ENCODE data around the gene C1orf35.

The C1orf35 gene

DNA sequence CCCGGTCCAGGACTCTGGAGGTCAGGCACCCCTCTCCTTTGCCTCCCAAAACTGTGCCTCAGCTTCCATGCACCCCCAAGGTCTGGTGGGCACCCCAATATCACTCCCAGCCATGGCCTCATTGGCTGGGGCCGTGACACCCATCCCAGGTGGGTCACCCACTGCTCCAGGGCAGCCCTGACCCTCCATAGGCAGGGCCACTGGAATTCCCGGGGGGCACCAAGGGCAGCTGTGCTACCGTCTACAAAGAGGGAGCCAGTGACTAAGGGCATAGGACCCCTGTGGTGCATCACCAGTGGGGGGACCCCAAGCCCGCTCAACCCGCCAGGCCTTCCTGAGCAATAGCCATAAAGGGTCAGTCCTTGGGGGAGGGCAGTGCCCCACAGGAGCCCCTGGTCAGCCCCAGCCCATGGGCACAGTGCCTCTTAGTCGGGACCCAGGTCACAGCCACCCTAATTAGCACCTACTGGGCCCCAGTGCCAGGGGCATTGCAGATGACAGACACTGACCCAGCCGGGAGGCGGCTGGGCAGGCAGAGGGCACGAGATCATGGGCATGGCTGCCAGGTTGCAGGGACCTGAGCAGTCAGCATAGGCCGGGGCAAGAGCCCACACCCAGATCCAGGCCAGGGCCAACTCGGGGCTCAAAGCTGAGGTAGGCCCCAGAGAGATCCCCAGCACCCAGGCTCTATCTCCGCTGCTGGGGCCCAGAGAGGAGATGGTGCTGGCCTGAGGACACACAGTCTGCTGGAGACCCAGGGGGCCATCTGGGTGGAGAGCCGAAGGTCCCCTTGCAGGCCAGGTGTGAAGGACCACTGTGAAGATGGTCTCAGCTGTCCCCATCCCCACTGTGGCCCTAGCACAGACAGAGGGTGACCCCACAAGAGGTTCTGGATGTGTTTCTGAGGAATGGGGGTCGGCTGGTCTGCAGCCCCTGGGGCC is 39.6 kb downstream of the C1orf35 start:
- no peak for DNase-seq (ENCODE audit: low spot score)

DNA sequence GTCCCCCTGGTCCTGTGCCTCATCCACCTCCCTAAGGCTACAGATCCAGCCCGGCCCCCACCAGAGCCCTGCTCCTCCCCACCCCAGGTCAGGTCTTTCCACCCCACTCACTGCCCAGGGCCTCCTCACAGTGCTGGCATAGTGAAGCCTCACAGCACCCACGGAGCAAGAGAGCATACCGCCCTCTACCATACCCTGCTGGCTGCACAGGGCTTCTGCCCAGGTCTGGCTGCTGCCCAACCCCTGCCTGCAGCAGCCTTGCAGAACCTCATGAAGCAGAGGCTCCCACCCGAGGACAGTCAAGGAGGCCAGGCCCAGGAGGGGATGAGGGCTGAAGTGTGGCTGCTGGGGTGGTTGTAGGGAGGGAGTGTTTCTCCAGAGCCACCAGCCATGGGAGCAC is 40.3 kb downstream of the C1orf35 start:
- DNase-seq (ENCODE audit: low spot score) = no peak

DNA sequence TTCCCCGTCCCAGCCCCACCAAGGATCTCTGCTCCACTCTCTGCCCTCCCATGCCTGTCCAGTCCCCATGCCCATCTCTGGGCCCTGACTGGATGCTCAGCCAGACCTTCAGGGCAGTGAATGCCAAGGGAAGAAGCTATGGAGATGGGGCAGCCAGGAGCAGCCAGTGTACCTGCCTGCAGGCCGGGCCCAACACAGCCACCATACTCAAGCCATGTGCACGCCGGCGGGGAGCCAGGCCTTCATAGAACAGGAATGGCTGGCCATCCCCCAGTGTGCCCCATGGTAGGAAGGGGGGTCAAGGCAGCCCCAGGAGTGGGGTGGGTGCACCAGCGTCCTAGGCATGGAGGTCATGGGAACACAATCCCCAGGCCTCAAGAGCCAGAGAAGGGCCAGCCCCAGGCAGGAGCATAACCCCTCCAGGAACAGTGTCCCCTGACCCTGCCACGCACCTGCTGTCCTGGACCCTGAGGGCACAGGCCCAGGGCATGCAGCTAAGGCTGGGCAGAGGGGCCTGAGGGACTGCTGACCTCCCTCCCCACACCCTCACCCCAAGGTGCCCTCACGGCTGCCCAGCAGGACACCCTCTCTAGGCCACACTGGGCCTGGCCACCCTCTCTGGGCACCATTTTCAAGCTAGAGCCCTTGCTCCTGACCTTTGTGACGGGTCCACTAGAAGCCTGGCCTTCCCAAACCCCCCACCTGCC is 40.9 kb downstream of the C1orf35 start:
- DNase-seq (ENCODE audit: low spot score) = no peak

DNA sequence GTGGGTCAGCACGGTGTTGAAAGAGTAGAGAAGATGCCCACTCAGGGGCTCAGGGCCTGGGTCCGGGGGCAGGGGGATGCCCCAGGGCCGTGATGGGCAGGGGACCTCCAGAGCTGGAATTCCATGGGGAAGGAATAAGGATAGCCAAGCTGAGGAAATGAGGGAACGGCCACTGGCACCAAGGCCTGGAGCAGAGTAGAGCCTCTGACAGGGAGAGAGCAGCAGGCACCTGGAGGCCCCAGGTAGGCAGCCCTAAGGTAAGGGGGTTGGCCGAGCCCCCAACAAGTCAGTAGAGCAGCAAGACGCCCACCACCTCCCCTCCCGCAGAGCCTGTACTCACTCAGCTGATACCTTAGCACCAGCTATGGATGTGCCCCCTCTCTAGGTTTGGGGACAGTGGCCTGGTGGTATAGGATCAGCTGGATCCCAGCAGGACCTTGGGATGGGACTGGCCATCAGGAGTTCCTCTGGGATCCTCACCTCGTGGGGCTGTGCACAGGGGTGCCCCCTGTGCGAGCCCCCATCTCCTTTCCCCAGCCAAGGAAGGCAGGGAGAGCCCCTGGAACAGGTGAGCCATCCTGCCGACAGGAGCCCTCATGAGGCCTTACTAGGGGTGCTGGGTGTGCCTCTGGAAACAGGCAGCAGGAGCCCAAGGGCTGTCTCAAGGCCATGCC is 41.6 kb downstream of the C1orf35 start:
- no peak for DNase-seq (ENCODE audit: low spot score)

DNA sequence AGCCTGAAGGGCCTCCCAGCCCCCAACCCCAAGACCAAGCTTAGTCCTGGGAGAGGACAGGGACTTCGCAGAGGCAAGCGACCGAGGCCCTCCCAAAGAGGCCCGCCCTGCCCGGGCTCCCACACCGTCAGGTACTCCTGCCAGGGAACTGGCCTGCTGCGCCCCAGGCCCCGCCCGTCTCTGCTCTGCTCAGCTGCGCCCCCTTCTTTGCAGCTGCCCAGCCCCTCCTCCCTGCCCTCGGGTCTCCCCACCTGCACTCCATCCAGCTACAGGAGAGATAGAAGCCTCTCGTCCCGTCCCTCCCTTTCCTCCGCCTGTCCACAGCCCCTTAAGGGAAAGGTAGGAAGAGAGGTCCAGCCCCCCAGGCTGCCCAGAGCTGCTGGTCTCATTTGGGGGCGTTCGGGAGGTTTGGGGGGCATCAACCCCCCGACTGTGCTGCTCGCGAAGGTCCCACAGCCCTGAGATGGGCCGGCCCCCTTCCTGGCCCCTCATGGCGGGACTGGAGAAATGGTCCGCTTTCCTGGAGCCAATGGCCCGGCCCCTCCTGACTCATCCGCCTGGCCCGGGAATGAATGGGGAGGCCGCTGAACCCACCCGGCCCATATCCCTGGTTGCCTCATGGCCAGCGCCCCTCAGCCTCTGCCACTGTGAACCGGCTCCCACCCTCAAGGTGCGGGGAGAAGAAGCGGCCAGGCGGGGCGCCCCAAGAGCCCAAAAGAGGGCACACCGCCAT is 42.5 kb downstream of the C1orf35 start:
- DNase-seq (ENCODE audit: low spot score) = no peak

DNA sequence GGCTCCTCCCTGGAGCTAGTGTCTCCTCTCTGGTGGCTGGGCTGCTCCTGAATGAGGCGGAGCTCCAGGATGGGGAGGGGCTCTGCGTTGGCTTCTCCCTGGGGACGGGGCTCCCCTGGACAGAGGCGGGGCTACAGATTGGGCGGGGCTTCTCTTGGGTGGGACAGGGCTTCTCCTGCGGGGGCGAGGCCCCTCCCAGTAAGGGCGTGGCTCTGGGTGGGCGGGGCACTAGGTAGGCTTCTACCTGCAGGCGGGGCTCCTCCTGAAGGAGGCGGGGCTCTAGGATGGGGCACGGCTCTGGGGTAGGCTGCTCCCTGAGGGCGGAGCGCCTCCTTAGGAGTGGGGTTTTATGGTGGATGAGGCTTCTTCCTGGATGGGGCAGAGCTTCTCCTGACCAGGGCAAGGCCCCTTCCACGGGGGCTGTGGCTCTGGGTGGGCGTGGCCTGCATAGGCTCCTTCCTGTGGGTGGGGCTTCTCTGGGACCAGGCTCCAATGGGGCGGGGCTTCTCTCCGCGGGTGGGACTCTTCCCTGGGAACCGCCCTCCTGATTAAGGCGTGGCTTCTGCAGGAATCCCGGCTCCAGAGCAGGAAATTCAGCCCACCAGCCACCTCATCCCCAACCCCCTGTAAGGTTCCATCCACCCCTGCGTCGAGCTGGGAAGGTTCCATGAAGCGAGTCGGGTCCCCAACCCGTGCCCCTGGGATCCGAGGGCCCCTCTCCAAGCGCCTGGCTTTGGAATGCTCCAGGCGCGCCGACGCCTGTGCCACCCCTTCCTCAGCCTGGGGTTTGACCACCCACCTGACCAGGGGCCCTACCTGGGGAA is 43.3 kb downstream of the C1orf35 start:
- no peak for DNase-seq (ENCODE audit: low spot score)

DNA sequence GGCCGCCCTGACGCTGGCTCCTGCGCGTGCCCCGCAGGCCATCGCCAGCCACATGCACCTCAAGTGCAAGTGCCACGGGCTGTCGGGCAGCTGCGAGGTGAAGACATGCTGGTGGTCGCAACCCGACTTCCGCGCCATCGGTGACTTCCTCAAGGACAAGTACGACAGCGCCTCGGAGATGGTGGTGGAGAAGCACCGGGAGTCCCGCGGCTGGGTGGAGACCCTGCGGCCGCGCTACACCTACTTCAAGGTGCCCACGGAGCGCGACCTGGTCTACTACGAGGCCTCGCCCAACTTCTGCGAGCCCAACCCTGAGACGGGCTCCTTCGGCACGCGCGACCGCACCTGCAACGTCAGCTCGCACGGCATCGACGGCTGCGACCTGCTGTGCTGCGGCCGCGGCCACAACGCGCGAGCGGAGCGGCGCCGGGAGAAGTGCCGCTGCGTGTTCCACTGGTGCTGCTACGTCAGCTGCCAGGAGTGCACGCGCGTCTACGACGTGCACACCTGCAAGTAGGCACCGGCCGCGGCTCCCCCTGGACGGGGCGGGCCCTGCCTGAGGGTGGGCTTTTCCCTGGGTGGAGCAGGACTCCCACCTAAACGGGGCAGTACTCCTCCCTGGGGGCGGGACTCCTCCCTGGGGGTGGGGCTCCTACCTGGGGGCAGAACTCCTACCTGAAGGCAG is 44.0 kb downstream of the C1orf35 start:
- DNase-seq (ENCODE audit: low spot score) = no peak

DNA sequence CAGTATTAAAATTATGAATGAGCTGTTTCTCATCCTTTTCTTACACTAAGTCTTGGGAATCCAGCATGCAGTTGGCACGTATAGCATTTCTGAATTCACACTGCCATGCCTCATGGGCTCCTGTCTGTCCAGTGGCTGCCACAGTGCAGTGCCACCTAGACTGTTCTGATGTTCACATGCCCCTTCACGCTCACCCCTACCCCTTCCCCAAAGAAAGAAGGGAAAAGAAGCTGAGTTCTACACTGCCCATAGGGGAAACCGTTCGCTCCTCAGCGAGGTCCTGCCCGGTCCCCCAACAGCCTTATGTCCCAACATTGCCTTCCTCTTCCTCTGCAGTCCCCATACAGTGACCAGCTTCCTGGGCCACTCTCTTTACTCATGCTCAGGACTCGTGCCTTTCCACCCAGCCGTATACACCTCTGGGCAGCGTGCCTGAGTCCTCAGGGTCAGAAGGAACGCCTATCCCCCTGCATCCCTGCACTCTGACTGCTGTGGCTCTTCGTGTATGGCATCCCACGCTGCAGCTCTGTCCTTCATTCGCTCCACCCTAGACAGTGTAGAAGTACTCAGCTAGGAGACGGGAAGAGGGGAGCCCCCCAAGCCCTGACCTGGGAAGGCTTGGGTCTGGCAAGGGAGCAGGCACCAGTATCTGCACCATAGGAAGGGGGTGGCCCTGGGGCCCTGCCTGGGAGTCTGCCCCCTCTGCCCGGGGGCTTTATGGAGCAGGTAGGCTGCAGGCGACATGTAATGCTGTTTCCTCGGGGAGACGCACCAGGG is 44.8 kb downstream of the C1orf35 start:
- DNase-seq (ENCODE audit: low spot score) = no peak

All from globus pallidus (tissue), 1 donor.